ENCODE data around the gene LTB4R2.

- TF ChIP-seq GLIS3 (CRISPR knock-in tag; IDR thresholded peaks at IDR 0.05) (no peak), ZFP3 (CRISPR knock-in tag; IDR thresholded peaks at IDR 0.05) (no peak), ISL1 (CRISPR knock-in tag; IDR thresholded peaks at IDR 0.05) (no peak), ZNF565 (CRISPR knock-in tag; conservative IDR thresholded peaks at IDR 0.05; ENCODE audit: low read depth) (no peak), ZNF8 (CRISPR knock-in tag; IDR thresholded peaks at IDR 0.05) (no peak), ARNTL (CRISPR knock-in tag; IDR thresholded peaks at IDR 0.05; ENCODE audit: borderline replicate concordance, low read depth) (no peak), CSDC2 (CRISPR knock-in tag; IDR thresholded peaks at IDR 0.05) (no peak), PATZ1 (CRISPR knock-in tag; IDR thresholded peaks at IDR 0.05; ENCODE audit: borderline replicate concordance) (no peak), PPARA (CRISPR knock-in tag; IDR thresholded peaks at IDR 0.05; ENCODE audit: borderline replicate concordance) (no peak), SNAI2 (CRISPR knock-in tag; IDR thresholded peaks at IDR 0.05) (no peak), ZC3H10 (CRISPR knock-in tag; IDR thresholded peaks at IDR 0.05) (no peak), OSR1 (CRISPR knock-in tag; IDR thresholded peaks at IDR 0.05) (no peak)
- TF ChIP-seq, protein P1, sequence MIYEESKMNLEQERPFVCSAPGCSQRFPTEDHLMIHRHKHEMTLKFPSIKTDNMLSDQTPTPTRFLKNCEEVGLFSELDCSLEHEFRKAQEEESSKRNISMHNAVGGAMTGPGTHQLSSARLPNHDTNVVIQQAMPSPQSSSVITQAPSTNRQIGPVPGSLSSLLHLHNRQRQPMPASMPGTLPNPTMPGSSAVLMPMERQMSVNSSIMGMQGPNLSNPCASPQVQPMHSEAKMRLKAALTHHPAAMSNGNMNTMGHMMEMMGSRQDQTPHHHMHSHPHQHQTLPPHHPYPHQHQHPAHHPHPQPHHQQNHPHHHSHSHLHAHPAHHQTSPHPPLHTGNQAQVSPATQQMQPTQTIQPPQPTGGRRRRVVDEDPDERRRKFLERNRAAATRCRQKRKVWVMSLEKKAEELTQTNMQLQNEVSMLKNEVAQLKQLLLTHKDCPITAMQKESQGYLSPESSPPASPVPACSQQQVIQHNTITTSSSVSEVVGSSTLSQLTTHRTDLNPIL (CRISPR knock-in tag; IDR thresholded peaks at IDR 0.05; ENCODE audit: low read depth): no peak
- TF ChIP-seq, protein P2, sequence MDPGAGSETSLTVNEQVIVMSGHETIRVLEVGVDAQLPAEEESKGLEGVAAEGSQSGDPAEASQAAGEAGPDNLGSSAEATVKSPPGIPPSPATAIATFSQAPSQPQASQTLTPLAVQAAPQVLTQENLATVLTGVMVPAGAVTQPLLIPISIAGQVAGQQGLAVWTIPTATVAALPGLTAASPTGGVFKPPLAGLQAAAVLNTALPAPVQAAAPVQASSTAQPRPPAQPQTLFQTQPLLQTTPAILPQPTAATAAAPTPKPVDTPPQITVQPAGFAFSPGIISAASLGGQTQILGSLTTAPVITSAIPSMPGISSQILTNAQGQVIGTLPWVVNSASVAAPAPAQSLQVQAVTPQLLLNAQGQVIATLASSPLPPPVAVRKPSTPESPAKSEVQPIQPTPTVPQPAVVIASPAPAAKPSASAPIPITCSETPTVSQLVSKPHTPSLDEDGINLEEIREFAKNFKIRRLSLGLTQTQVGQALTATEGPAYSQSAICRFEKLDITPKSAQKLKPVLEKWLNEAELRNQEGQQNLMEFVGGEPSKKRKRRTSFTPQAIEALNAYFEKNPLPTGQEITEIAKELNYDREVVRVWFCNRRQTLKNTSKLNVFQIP (CRISPR knock-in tag; IDR thresholded peaks at IDR 0.05; ENCODE audit: borderline replicate concordance, low read depth): no peak
Measured at GRCh38 chr14:24280797-24281460, 29.0 kb upstream of the LTB4R2 start.
